ENCODE results near the gene ZNF610. TPM values are rescaled to one million over a fixed set of nuclear protein-coding genes. Genes with fewer than 3 reads are reported as not detected.

ZNF610 gene
- total RNA-seq, 6 experiments from 2014 or later = 0.16 to 0.51 (median 0.39) TPM; not detected in 1

DNA sequence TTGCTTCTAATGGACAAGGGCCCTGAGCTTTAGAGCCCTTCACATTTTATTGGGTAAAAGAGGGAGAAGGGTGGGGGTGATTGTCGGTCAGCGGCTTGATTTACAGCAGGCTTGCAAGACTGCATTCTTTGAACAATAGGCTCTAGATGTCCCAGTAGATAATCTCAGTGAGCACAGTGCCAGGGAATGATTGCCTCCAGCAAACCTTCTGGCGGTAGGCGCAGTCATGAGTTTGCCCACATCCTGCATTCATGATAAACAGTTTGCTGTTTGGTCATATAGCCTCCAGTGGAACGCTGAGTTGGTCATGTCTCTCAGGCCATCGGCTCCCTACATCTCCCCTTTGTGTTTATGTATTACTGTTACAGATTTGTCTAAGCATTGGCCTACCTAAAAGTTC lies 74.2 kb downstream of the ZNF610 start:
- Histone ChIP-seq H3K27ac (no peak overlapping the region), H3K36me3 (peaks cover 0 to 24% (median 5%) of the 10 kb centered on the region in 4 donors), H3K27me3 (no peaks in the 10 kb centered on the region), H3K4me1 (no peaks in the 10 kb centered on the region), H3K4me3 (no peak overlapping the region), H3K9me3 (peaks cover 0 to 23% (median 11%) of the 10 kb centered on the region in 4 donors)
- intact Hi-C loops (cut with DNase I) = no loop called here
- 100% methylated on average over 4 of the region's 6 CpGs for WGBS (ENCODE audit: insufficient coverage, low coverage, low lambda C conversion rate, missing lambda C conversion rate)
- ATAC-seq (no peak), DNase-seq (no peak)
- no peak for TF ChIP-seq POLR2A (IDR thresholded peaks at IDR 0.05)
- TF ChIP-seq, protein P1, sequence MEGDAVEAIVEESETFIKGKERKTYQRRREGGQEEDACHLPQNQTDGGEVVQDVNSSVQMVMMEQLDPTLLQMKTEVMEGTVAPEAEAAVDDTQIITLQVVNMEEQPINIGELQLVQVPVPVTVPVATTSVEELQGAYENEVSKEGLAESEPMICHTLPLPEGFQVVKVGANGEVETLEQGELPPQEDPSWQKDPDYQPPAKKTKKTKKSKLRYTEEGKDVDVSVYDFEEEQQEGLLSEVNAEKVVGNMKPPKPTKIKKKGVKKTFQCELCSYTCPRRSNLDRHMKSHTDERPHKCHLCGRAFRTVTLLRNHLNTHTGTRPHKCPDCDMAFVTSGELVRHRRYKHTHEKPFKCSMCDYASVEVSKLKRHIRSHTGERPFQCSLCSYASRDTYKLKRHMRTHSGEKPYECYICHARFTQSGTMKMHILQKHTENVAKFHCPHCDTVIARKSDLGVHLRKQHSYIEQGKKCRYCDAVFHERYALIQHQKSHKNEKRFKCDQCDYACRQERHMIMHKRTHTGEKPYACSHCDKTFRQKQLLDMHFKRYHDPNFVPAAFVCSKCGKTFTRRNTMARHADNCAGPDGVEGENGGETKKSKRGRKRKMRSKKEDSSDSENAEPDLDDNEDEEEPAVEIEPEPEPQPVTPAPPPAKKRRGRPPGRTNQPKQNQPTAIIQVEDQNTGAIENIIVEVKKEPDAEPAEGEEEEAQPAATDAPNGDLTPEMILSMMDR (IDR thresholded peaks at IDR 0.05) = no peak

DNA sequence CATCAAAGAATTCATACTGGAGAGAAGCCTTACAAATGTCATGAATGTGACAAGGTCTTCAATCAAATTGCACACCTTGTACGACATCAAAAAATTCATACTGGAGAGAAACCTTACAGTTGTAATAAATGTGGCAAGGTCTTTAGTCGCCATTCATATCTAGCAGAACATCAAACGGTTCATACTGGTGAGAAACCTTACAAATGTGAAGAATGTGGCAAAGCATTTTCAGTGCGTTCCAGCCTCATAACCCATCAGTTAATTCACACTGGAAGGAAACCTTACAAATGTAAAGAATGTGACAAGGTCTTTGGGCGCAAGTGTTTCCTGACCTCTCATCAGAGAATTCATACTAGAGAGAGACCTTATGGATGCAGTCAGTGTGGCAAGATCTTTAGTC lies 79.7 kb downstream of the ZNF610 start:
- Histone ChIP-seq H3K9me3 (peaks cover 0 to 38% (median 20%) of the 10 kb centered on the region in 4 donors), H3K27me3 (no peaks in the 10 kb centered on the region), H3K27ac (no peak overlapping the region), H3K36me3 (peaks cover 0 to 3% (median 0%) of the 10 kb centered on the region in 4 donors), H3K4me3 (no peak overlapping the region), H3K4me1 (no peaks in the 10 kb centered on the region)
- ATAC-seq (no peak), DNase-seq (no peak)
- intact Hi-C loops (cut with DNase I) = no loop called here
- TF ChIP-seq POLR2A (IDR thresholded peaks at IDR 0.05) = no peak
- TF ChIP-seq, protein P1 (IDR thresholded peaks at IDR 0.05) = no peak
- 88% methylated on average over 5 of the region's 5 CpGs for WGBS (ENCODE audit: insufficient coverage, low coverage, low lambda C conversion rate, missing lambda C conversion rate)

Small RNA genes lying within 50 kb of the gene (small RNA-seq; reads per million reads assigned to genes)
- 0 reads per million in 2 experiments for gene AC010332.1

Other genes starting within 250 kb of the ZNF610 start
- 1 to 10 TPM; 2.8 to 8.7 (median 5.8) TPM for gene ZNF841, start 240.5 kb upstream of the ZNF610 start, total RNA-seq
- 1 to 10 TPM; 1.9 to 6.2 (median 4.2) TPM for gene ZNF616, start 196.3 kb upstream of the ZNF610 start, total RNA-seq
- gene ZNF836, start 164.6 kb upstream of the ZNF610 start, total RNA-seq = 1 to 10 TPM; 1.5 to 3.7 (median 2.8) TPM
- gene PPP2R1A, start 146.2 kb upstream of the ZNF610 start, total RNA-seq = 10 to 100 TPM; 59.4 to 93.0 (median 82.4) TPM
- gene ZNF766, start 66.7 kb upstream of the ZNF610 start, total RNA-seq = 1 to 10 TPM; 2.3 to 6.0 (median 4.9) TPM
- 1 to 10 TPM; 3.7 to 7.1 (median 5.3) TPM for gene ZNF480, start 39.1 kb upstream of the ZNF610 start, total RNA-seq
- gene ZNF880, start 33.7 kb downstream of the ZNF610 start, total RNA-seq = 1 to 10 TPM; 1.0 to 2.9 (median 2.3) TPM
- gene ZNF528, start 61.6 kb downstream of the ZNF610 start, total RNA-seq = 1 to 10 TPM; 1.9 to 7.5 (median 3.5) TPM
- gene ZNF534, start 92.9 kb downstream of the ZNF610 start, total RNA-seq = under 1 TPM in 1 of 6 experiments, not detected in 5; 0.13 TPM
- gene ZNF578, start 117.3 kb downstream of the ZNF610 start, total RNA-seq = under 1 TPM in 3 of 6 experiments, not detected in 3; 0.17 to 0.51 (median 0.29) TPM
- gene ZNF808, start 191.4 kb downstream of the ZNF610 start, total RNA-seq = 10 to 100 TPM in 1 of 6 experiments, 1 to 10 TPM in 5; 3.3 to 12.3 (median 5.8) TPM
- 1 to 10 TPM; 2.5 to 6.4 (median 4.0) TPM for gene ZNF701, start 234.0 kb downstream of the ZNF610 start, total RNA-seq

Data from right lobe of liver (tissue), 6 donors.